HPDE6-E6E7 (cell line): ENCODE measurements around the gene C5orf22.

Source experiments
- DNase-seq: peaks from one replicate; pipeline ENCODE4 v3.0.0; 2011; ENCODE audit warnings: missing footprints; ENCODE audit errors: extremely low spot score

Gene C5orf22

DNA sequence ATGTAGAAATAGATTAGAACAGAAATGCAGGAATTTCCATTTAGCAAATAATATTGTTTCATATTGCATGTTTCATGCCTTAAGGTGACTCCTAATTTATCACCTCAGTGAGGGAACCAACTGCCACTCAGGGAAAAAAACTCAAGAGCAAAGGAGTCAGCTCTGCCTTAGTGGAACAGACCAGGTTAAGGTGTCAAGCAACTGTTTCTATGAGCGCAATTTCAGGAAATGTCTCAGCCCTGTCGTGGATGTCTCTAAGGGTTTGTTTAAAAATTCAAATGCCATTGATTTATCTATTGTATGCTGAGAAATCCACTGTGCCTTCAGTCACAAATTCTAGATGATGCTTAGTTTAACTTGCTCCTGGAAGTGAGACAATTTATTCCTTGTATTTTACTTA is 72.1 kb downstream of the C5orf22 start:
- DNase-seq: no peak

DNA sequence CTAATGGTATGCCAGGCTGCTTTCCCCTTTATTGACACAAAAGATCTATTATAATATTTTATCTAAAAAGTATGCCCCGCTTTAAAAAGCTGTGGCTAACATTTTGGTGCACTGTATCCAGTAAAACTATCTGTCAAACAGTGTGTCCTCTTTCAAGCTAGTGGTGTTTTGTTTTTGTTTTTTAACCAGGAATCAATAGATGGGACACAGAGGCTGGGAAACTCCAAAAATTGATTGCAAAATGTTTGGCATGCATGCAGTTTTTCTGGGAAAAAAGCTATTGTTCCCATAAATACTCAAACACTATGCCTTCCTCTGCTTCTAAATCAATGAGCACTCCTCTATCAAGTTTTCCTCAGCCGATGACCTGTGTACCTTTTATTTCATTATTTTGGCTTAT is 72.5 kb downstream of the C5orf22 start:
- DNase-seq: no peak
